ENCODE results near the gene PAQR5. TPM values are rescaled to one million over a fixed set of nuclear protein-coding genes. Genes with fewer than 3 reads are reported as not detected.

Gene PAQR5
- total and polyA plus RNA-seq, 9 of the 15 experiments (the other 6 are each of a cell fraction or from before 2014, with no cell fraction given) = 0.04 to 0.08 TPM; not detected in 7

DNA sequence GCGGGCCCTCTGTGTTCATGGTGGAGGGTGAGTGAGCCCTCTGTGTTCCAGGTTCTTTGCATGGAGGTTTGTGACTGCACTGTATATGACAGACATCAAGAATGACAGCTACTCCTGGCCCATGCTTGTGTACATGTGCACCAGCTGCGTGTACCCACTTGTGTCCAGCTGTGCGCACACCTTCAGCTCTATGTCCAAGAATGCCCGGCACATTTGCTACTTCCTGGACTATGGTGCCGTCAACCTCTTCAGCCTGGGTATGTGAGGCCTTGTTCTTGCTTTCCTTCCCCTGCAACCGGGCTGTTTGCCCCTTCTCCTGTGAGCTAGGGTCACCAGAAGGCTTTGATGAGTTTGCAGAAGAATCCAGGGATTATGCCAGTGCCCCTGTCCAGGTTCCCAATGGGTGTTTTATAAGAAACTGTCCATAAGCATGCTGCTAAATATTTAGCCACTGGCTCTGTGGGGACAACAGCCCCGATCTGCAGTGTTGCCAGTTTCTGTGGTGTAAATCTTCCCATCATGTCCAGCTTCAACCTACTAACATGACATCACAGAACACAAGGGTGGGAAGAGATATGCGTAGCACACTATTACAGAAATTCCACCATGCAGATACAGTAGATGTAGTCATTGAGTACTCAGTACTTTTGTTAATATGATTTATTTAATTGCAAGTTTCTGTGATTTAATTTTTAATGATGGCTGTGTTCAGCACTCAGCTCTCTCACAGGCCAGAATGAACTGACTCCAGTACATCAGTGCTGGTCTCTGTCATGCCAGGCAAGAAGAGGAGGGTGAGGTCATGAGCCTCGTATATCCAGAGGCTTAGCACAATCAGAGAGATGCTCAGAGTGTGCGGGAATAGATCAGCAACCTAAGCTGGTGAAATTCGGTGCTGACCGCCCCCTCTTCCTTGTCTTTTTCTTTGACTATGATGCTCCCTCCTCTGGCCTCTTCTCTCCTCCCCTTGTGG lies 86.2 kb downstream of the PAQR5 start (continued):
- TF ChIP-seq, protein P1, sequence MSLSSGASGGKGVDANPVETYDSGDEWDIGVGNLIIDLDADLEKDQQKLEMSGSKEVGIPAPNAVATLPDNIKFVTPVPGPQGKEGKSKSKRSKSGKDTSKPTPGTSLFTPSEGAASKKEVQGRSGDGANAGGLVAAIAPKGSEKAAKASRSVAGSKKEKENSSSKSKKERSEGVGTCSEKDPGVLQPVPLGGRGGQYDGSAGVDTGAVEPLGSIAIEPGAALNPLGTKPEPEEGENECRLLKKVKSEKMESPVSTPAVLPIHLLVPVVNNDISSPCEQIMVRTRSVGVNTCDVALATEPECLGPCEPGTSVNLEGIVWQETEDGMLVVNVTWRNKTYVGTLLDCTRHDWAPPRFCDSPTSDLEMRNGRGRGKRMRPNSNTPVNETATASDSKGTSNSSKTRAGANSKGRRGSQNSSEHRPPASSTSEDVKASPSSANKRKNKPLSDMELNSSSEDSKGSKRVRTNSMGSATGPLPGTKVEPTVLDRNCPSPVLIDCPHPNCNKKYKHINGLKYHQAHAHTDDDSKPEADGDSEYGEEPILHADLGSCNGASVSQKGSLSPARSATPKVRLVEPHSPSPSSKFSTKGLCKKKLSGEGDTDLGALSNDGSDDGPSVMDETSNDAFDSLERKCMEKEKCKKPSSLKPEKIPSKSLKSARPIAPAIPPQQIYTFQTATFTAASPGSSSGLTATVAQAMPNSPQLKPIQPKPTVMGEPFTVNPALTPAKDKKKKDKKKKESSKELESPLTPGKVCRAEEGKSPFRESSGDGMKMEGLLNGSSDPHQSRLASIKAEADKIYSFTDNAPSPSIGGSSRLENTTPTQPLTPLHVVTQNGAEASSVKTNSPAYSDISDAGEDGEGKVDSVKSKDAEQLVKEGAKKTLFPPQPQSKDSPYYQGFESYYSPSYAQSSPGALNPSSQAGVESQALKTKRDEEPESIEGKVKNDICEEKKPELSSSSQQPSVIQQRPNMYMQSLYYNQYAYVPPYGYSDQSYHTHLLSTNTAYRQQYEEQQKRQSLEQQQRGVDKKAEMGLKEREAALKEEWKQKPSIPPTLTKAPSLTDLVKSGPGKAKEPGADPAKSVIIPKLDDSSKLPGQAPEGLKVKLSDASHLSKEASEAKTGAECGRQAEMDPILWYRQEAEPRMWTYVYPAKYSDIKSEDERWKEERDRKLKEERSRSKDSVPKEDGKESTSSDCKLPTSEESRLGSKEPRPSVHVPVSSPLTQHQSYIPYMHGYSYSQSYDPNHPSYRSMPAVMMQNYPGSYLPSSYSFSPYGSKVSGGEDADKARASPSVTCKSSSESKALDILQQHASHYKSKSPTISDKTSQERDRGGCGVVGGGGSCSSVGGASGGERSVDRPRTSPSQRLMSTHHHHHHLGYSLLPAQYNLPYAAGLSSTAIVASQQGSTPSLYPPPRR (CRISPR knock-in tag; IDR thresholded peaks at IDR 0.05; ENCODE audit: borderline replicate concordance) = no peak
- TF ChIP-seq, protein P2, sequence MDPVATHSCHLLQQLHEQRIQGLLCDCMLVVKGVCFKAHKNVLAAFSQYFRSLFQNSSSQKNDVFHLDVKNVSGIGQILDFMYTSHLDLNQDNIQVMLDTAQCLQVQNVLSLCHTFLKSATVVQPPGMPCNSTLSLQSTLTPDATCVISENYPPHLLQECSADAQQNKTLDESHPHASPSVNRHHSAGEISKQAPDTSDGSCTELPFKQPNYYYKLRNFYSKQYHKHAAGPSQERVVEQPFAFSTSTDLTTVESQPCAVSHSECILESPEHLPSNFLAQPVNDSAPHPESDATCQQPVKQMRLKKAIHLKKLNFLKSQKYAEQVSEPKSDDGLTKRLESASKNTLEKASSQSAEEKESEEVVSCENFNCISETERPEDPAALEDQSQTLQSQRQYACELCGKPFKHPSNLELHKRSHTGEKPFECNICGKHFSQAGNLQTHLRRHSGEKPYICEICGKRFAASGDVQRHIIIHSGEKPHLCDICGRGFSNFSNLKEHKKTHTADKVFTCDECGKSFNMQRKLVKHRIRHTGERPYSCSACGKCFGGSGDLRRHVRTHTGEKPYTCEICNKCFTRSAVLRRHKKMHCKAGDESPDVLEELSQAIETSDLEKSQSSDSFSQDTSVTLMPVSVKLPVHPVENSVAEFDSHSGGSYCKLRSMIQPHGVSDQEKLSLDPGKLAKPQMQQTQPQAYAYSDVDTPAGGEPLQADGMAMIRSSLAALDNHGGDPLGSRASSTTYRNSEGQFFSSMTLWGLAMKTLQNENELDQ (CRISPR knock-in tag; IDR thresholded peaks at IDR 0.05; ENCODE audit: borderline replicate concordance) = no peak
- no peak for TF ChIP-seq RBM25 (IDR thresholded peaks at IDR 0.05; ENCODE audit: low read depth, low read length, severe bottlenecking)
- TF ChIP-seq PRMT5 (CRISPR knock-in tag; IDR thresholded peaks at IDR 0.05) = no peak
- no peak for TF ChIP-seq MYNN (IDR thresholded peaks at IDR 0.05)
- TF ChIP-seq MYNN (CRISPR knock-in tag; IDR thresholded peaks at IDR 0.05) = no peak
- TF ChIP-seq TGIF2 (CRISPR knock-in tag; IDR thresholded peaks at IDR 0.05) = no peak
- TF ChIP-seq ZSCAN29 (IDR thresholded peaks at IDR 0.05) = no peak
- TF ChIP-seq XRCC5 (IDR thresholded peaks at IDR 0.05; ENCODE audit: low read depth, low read length) = no peak
- TF ChIP-seq RB1 (IDR thresholded peaks at IDR 0.05; ENCODE audit: low read depth) = no peak
- no peak for TF ChIP-seq RHOXF2B (CRISPR knock-in tag; conservative IDR thresholded peaks at IDR 0.05)
